Neural progenitor cell (in vitro differentiated cells): ENCODE measurements around the gene PRKCE.

Source experiments
- CTCF ChIP-seq: fragments of 200-600 bp; sonication (generic); IDR thresholded peaks from 2 replicates; pipeline ENCODE4 v1.5.1; 2017; ENCODE audit warnings: antibody characterized with exemption, mild to moderate bottlenecking
- EZH2 ChIP-seq: fragments of 200-600 bp; sonication (generic); IDR thresholded peaks from 2 replicates; pipeline ENCODE4 v1.6.1; 2017; ENCODE audit warnings: antibody characterized with exemption, mild to moderate bottlenecking, moderate library complexity
- EZH2phosphoT487 ChIP-seq: fragments of 200-600 bp; sonication (generic); IDR thresholded peaks from 2 replicates; pipeline ENCODE4 v1.6.1; 2017; ENCODE audit warnings: antibody characterized with exemption

- TF ChIP-seq CTCF = no peak
- TF ChIP-seq EZH2 = no peak
- TF ChIP-seq EZH2phosphoT487 = no peak
Observed at GRCh38 chr2:46098621-46099062, 447.2 kb downstream of the PRKCE start.
